Stomach (tissue), 4 donors: ENCODE measurements around the gene ARV1.

ENCODE experiments used
- POLR2A ChIP-seq, 4 donors: fragments of 450-650 bp; IDR thresholded peaks; one replicate each; pipeline ENCODE4 v1.6.1; 2016; ENCODE audit warnings: antibody characterized with exemption in 4 of 4, control low read depth in 2 of 4, mild to moderate bottlenecking in 1 of 4, moderate library complexity in 1 of 4
- TF ChIP-seq, protein P1 (sequence below), 7 experiments: fragments of 450-650 bp in 4 of 7; fragments of 200-600 bp in 3 of 7; sonication (generic) in 3 of 7; IDR thresholded peaks; one replicate each; pipeline ENCODE4 v1.5.1; 2016 to 2019; ENCODE audit warnings: antibody characterized with exemption in 7 of 7, control low read depth in 2 of 7, mild to moderate bottlenecking in 1 of 7

DNA sequence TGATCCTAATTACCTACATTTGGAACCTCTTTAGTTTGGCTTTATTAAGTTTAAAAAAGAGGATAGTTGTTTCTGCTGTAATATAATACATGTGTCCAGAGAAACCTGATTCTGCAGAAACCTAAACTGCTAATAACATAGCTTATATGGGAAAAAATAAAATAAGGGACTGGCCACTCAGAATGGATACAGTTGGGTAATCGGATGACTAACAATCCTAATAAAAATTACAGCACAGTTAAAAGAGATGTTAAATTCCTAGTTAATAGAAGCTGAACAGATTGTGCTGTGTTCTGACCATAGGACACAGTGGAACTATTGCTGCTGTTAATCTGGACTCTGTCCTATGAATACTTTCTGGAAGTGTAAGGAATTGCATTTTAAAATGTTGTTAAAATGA is 16.0 kb downstream of the ARV1 start:
- TF ChIP-seq, protein P1, sequence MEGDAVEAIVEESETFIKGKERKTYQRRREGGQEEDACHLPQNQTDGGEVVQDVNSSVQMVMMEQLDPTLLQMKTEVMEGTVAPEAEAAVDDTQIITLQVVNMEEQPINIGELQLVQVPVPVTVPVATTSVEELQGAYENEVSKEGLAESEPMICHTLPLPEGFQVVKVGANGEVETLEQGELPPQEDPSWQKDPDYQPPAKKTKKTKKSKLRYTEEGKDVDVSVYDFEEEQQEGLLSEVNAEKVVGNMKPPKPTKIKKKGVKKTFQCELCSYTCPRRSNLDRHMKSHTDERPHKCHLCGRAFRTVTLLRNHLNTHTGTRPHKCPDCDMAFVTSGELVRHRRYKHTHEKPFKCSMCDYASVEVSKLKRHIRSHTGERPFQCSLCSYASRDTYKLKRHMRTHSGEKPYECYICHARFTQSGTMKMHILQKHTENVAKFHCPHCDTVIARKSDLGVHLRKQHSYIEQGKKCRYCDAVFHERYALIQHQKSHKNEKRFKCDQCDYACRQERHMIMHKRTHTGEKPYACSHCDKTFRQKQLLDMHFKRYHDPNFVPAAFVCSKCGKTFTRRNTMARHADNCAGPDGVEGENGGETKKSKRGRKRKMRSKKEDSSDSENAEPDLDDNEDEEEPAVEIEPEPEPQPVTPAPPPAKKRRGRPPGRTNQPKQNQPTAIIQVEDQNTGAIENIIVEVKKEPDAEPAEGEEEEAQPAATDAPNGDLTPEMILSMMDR (IDR thresholded peaks at IDR 0.05) = no peak
- no peak for TF ChIP-seq POLR2A (IDR thresholded peaks at IDR 0.05)
